PC-9 (cell line): Measurements from ENCODE around the gene CAPN13. TPM values are rescaled to one million over a fixed set of nuclear protein-coding genes. Genes with fewer than 3 reads are reported as not detected.

Experiments used
- BruUV-seq: library from RNA; stranded (reverse); fragments of 400-500 nt; replicated peaks from 2 replicates; lab custom pipeline; 2021; lab: Mats Ljungman, UMichigan
- CTCF ChIA-PET: fragments of 300-600 bp; sonication (Branson Sonifier 250); formaldehyde crosslinking; loops from one replicate; lab custom pipeline; 2022; ENCODE audit warnings: antibody characterized with exemption; lab: Charles Lee
- POLR2A ChIA-PET: fragments of 300-600 bp; sonication (Branson Sonifier 250); formaldehyde crosslinking; loops from one replicate; lab custom pipeline; 2022; ENCODE audit warnings: antibody characterized with exemption; ENCODE audit not compliant: unreplicated experiment; lab: Charles Lee
- DNase-seq, 2 experiments: peaks; one replicate each; pipeline versions ENCODE4 v3.0.0 to v3.0.0-alpha.2; 2015 to 2022; ENCODE audit warnings: mixed read lengths in 1 of 2
- H2AFZ ChIP-seq: fragments of 200-600 bp; sonication (generic); 2 replicates; pipeline ENCODE4 v1.8.1; 2017; ENCODE audit warnings: antibody characterized with exemption
- H3F3A ChIP-seq: fragments of 200-600 bp; sonication (generic); 2 replicates; pipeline ENCODE4 v1.8.1; 2017; ENCODE audit warnings: antibody characterized with exemption, mild to moderate bottlenecking, low read depth; ENCODE audit not compliant: insufficient read depth
- H3K27ac ChIP-seq: fragments of 200-600 bp; sonication (generic); 2 replicates; pipeline ENCODE4 v1.6.1; 2016; ENCODE audit warnings: mixed run types
- H3K27me3 ChIP-seq: fragments of 200-600 bp; sonication (generic); 2 replicates; pipeline ENCODE4 v1.6.1; 2016; ENCODE audit warnings: low read depth, mixed run types; ENCODE audit not compliant: insufficient read depth
- H3K36me3 ChIP-seq: fragments of 200-600 bp; sonication (generic); 2 replicates; pipeline ENCODE4 v1.6.1; 2016; ENCODE audit warnings: low read depth, mixed run types
- H3K4me1 ChIP-seq: fragments of 200-600 bp; sonication (generic); replicated peaks from 2 replicates; pipeline ENCODE4 v1.6.1; 2016; ENCODE audit warnings: mixed run types; ENCODE audit not compliant: insufficient read depth
- H3K4me2 ChIP-seq: fragments of 200-600 bp; sonication (generic); 2 replicates; pipeline ENCODE4 v1.6.1; 2017; ENCODE audit warnings: mixed run types
- H3K4me3 ChIP-seq: fragments of 200-600 bp; sonication (generic); 2 replicates; pipeline ENCODE4 v1.6.1; 2016; ENCODE audit warnings: mixed run types
- H3K79me2 ChIP-seq: fragments of 200-600 bp; sonication (generic); 2 replicates; pipeline ENCODE4 v1.6.1; 2017; ENCODE audit warnings: low read depth, mixed run types
- H3K9me2 ChIP-seq: fragments of 200-600 bp; sonication (generic); 2 replicates; pipeline ENCODE4 v1.8.1; 2017; ENCODE audit warnings: mild to moderate bottlenecking; ENCODE audit not compliant: insufficient read depth
- H3K9me3 ChIP-seq: fragments of 200-600 bp; sonication (generic); 2 replicates; pipeline ENCODE4 v1.8.1; 2016; ENCODE audit warnings: low read depth; ENCODE audit not compliant: insufficient read depth
- H4K20me1 ChIP-seq: fragments of 200-600 bp; sonication (generic); 2 replicates; pipeline ENCODE4 v1.8.1; 2017; ENCODE audit not compliant: insufficient read depth
- EZH2 ChIP-seq: fragments of 200-600 bp; sonication (generic); IDR thresholded peaks from 2 replicates; pipeline ENCODE4 v1.8.0; 2017; ENCODE audit warnings: antibody characterized with exemption, low read depth
- intact Hi-C: fragments of 100-400 bp; cut with micrococcal nuclease; formaldehyde crosslinking; loops from one replicate; pipeline ENCODE4 v1.10.0; 2022; ENCODE audit not compliant: unreplicated experiment
- total RNA-seq: library from RNA; stranded (reverse); gene quantifications from 2 replicates; pipeline ENCODE4 v1.2.3, GENCODE V29; 2021
- TF ChIP-seq, protein P1 (sequence below): fragments of 200-600 bp; sonication (generic); conservative IDR thresholded peaks from 2 replicates; pipeline ENCODE4 v1.6.1; 2017; ENCODE audit warnings: mixed run types, antibody characterized with exemption, mild to moderate bottlenecking, moderate library complexity

CAPN13 gene
- total RNA-seq, 1 experiment from 2014 or later = 1.5 TPM

DNA sequence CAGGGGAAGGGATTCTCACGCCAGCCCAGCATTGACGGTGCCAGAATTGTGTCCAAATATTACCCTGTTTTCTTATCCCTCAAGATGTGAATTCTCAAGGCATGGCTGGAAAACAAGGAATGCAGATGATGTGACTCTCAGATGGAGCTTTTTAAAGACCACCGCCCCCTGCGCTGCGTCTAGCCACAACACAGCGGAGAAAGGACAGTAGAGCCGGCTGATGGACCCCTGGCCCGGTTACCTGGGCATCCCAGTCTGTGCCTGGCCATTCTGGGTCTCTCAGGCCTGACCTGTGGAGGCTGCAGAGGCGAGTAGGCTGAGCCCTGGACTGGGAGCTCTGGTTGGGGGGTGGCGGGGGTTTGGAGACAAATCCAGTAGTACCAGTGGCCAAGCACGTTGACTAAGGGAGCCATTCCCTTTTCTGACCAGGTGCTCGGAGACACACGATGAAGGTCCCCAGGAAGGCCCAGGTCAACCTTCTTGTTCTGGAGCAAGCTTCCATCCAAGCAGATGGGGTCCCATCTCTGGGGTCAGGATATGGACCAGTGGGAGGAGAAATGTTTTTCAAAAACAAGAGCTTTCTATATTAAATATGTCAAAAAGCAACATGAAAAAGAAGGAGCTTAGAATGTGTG, 5.3 kb downstream of the CAPN13 start:
- no peak for DNase-seq
- Histone ChIP-seq H3F3A (no peaks in the 10 kb centered on the region), H3K4me1 (peaks cover 16% of the 10 kb centered on the region), H4K20me1 (no peaks in the 10 kb centered on the region), H3K27me3 (no peaks in the 10 kb centered on the region), H3K9me2 (no peaks in the 10 kb centered on the region; the same call in 1 of the 2 replicates), H3K27ac (no peak overlapping the region), H3K79me2 (no peaks in the 10 kb centered on the region), H3K36me3 (no peaks in the 10 kb centered on the region), H2AFZ (no peak overlapping the region), H3K4me2 (no peak overlapping the region), H3K9me3 (no peaks in the 10 kb centered on the region), H3K4me3 (no peak overlapping the region)
- BruUV-seq = no TSS peak
- TF ChIP-seq, protein P1, sequence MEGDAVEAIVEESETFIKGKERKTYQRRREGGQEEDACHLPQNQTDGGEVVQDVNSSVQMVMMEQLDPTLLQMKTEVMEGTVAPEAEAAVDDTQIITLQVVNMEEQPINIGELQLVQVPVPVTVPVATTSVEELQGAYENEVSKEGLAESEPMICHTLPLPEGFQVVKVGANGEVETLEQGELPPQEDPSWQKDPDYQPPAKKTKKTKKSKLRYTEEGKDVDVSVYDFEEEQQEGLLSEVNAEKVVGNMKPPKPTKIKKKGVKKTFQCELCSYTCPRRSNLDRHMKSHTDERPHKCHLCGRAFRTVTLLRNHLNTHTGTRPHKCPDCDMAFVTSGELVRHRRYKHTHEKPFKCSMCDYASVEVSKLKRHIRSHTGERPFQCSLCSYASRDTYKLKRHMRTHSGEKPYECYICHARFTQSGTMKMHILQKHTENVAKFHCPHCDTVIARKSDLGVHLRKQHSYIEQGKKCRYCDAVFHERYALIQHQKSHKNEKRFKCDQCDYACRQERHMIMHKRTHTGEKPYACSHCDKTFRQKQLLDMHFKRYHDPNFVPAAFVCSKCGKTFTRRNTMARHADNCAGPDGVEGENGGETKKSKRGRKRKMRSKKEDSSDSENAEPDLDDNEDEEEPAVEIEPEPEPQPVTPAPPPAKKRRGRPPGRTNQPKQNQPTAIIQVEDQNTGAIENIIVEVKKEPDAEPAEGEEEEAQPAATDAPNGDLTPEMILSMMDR = no peak
- TF ChIP-seq EZH2 = no peak
- ChIA-PET CTCF (interaction anchor here (0.6 kb wide), 1 partner anchor 638 kb away, joined by 3 read pairs; no protein-coding TSS in a partner anchor), POLR2A (interaction anchor here (0.6 kb wide), 1 partner anchor 14 kb away, joined by 9 read pairs; no protein-coding TSS in a partner anchor)
- intact Hi-C loops = no loop called here

DNA sequence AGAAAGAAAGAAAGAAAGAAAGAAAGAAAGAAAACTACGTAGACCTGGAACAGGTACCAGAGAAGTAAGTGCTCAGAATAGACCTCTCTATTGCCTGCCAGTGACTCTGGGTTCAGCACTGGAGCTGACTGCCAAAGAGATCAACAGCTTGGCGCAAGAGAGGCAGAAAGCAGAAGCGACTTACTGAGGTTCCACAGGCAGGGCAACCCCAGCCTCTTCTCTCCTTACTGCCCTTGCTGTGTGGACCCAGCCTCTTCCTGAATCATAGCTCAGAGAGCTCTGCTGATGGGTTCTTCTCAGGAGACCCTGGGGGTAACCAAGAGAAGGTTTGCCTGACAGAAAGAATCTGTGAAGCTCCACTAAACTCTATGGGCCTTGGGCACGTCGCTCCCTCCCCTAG, 7.1 kb downstream of the CAPN13 start:
- H3K9me2 ChIP-seq = no peaks in the 10 kb centered on the region
- H3K27ac ChIP-seq = no peak overlapping the region
- intact Hi-C loops = no loop called here
- peaks cover 9% of the 10 kb centered on the region for H3K4me1 ChIP-seq
- H3K36me3 ChIP-seq = no peaks in the 10 kb centered on the region
- no peaks in the 10 kb centered on the region for H3F3A ChIP-seq
- no peak overlapping the region for H3K4me2 ChIP-seq
- no peak for DNase-seq
- H3K9me3 ChIP-seq = no peaks in the 10 kb centered on the region
- no peaks in the 10 kb centered on the region for H4K20me1 ChIP-seq
- POLR2A ChIA-PET = no interaction called here
- no peak overlapping the region for H2AFZ ChIP-seq
- CTCF ChIA-PET = interaction anchor here (0.7 kb wide), 1 partner anchor 88 kb away, joined by 13 read pairs; no protein-coding TSS in a partner anchor
- H3K27me3 ChIP-seq = no peaks in the 10 kb centered on the region
- H3K4me3 ChIP-seq = no peak overlapping the region
- BruUV-seq = no TSS peak
- TF ChIP-seq EZH2 = no peak
- H3K79me2 ChIP-seq = no peaks in the 10 kb centered on the region

DNA sequence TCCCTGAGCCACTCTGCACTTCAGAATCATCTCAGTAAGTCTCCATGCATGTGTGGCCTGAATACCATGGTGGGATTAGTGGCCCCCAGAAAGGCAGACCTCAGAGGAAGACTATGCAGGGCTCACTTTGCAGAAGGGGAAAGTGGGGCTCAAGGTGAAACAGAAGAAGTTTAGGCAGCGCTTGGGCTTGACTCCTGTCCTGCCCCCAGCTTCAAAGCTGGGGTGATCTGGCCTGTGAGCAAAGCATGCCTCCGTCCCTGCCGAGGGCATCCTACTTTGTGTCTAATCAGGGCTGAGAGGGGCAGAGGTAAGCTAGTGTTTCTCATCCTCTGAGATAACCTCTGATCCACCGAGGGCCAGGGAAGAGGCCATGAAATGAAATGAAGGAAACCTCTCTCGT, 7.9 kb downstream of the CAPN13 start:
- CTCF ChIA-PET = interaction anchor here (0.7 kb wide), 1 partner anchor 88 kb away, joined by 13 read pairs; no protein-coding TSS in a partner anchor
- no TSS peak for BruUV-seq
- no peaks in the 10 kb centered on the region for H3K79me2 ChIP-seq

More for the DNA sequence above, 7.9 kb downstream of the CAPN13 start:
- no peak overlapping the region for H3K4me3 ChIP-seq
- no peaks in the 10 kb centered on the region for H4K20me1 ChIP-seq
- no peak for DNase-seq
- TF ChIP-seq, protein P1 = no peak
- TF ChIP-seq EZH2 = no peak
- intact Hi-C loops = no loop called here
- H3K4me2 ChIP-seq = no peak overlapping the region
- no peak overlapping the region for H2AFZ ChIP-seq
- no peaks in the 10 kb centered on the region for H3K9me3 ChIP-seq
- no peaks in the 10 kb centered on the region for H3F3A ChIP-seq
- no peak overlapping the region for H3K27ac ChIP-seq
- no peaks in the 10 kb centered on the region for H3K36me3 ChIP-seq
- peaks cover 9% of the 10 kb centered on the region for H3K4me1 ChIP-seq
- H3K27me3 ChIP-seq = no peaks in the 10 kb centered on the region
- H3K9me2 ChIP-seq = no peaks in the 10 kb centered on the region
- POLR2A ChIA-PET = no interaction called here
